Hepatocyte (in vitro differentiated cells): ENCODE measurements around the gene CRMP1. TPM values are rescaled to one million over a fixed set of nuclear protein-coding genes. Genes with fewer than 3 reads are reported as not detected.

ENCODE experiments used
- DNase-seq: peaks from one replicate; pipeline ENCODE4 v3.0.0-alpha.2; 2016; ENCODE audit warnings: low spot score
- H2AFZ ChIP-seq: fragments of 200-600 bp; sonication (generic); 2 replicates; pipeline ENCODE4 v1.6.0; 2016; ENCODE audit warnings: antibody characterized with exemption, mild to moderate bottlenecking
- H3K27ac ChIP-seq: fragments of 200-600 bp; sonication (generic); 2 replicates; pipeline ENCODE4 v1.5.1; 2016; ENCODE audit warnings: mild to moderate bottlenecking
- H3K27me3 ChIP-seq: fragments of 200-600 bp; sonication (generic); 2 replicates; pipeline ENCODE4 v1.6.1; 2016
- H3K36me3 ChIP-seq: fragments of 200-600 bp; sonication (generic); replicated peaks from 2 replicates; pipeline ENCODE4 v1.5.1; 2016; ENCODE audit warnings: low read depth; ENCODE audit not compliant: insufficient read depth
- H3K4me1 ChIP-seq: fragments of 200-600 bp; sonication (generic); 2 replicates; pipeline ENCODE4 v1.5.1; 2016; ENCODE audit warnings: mild to moderate bottlenecking, moderate library complexity; ENCODE audit not compliant: insufficient read depth
- H3K4me2 ChIP-seq: fragments of 200-600 bp; sonication (generic); 2 replicates; pipeline ENCODE4 v1.6.0; 2016
- H3K4me3 ChIP-seq: fragments of 200-600 bp; sonication (generic); 2 replicates; pipeline ENCODE4 v1.5.1; 2016; ENCODE audit warnings: mild to moderate bottlenecking
- H3K79me2 ChIP-seq: fragments of 200-600 bp; sonication (generic); 2 replicates; pipeline ENCODE4 v1.6.0; 2017; ENCODE audit warnings: mild to moderate bottlenecking
- H3K9me2 ChIP-seq: fragments of 200-600 bp; sonication (generic); replicated peaks from 2 replicates; pipeline ENCODE4 v1.6.0; 2017; ENCODE audit warnings: mild to moderate bottlenecking; ENCODE audit not compliant: insufficient read depth
- H3K9me3 ChIP-seq: fragments of 200-600 bp; sonication (generic); 2 replicates; pipeline ENCODE4 v1.5.1; 2016; ENCODE audit warnings: low read depth, mild to moderate bottlenecking
- H4K20me1 ChIP-seq: fragments of 200-600 bp; sonication (generic); 2 replicates; pipeline ENCODE4 v1.6.0; 2016; ENCODE audit warnings: mild to moderate bottlenecking; ENCODE audit not compliant: insufficient read depth, poor library complexity, severe bottlenecking
- CTCF ChIP-seq: fragments of 200-600 bp; sonication (generic); IDR thresholded peaks from 2 replicates; pipeline ENCODE4 v1.5.1; 2016; ENCODE audit warnings: antibody characterized with exemption, mild to moderate bottlenecking; ENCODE audit not compliant: poor library complexity
- EZH2 ChIP-seq: fragments of 200-600 bp; sonication (generic); IDR thresholded peaks from 2 replicates; pipeline ENCODE4 v1.6.1; 2016; ENCODE audit warnings: antibody characterized with exemption, mild to moderate bottlenecking, borderline replicate concordance
- EZH2phosphoT487 ChIP-seq: fragments of 200-600 bp; sonication (generic); IDR thresholded peaks from one replicate; pipeline ENCODE4 v1.6.1; 2018; ENCODE audit warnings: antibody characterized with exemption, mild to moderate bottlenecking, low read depth, moderate library complexity; ENCODE audit not compliant: unreplicated experiment, severe bottlenecking
- WGBS: methylation state at CpG from one replicate; pipeline ENCODE4 v1.1.6; 2016; ENCODE audit warnings: low lambda C conversion rate; ENCODE audit errors: missing lambda C conversion rate; 5-methylcytosine and 5-hydroxymethylcytosine counted together
- polyA plus RNA-seq: library from polyadenylated mRNA; unstranded; fragments of >200 nt; fragmentation: Nextera tagmentation; extraction: Ambion mirVana; gene quantifications from 2 replicates; pipeline ENCODE4 v1.2.1, GENCODE V29; 2016
- total RNA-seq: library from RNA; depleted of rRNA; stranded (reverse); fragments of >200 nt; gene quantifications from 2 replicates; pipeline ENCODE4 v1.2.3, GENCODE V29; 2014

The CRMP1 gene
- total and polyA plus RNA-seq, 2 experiments from 2014 or later = 12.5 to 12.9 TPM

- Histone ChIP-seq H3K4me1 (no peaks in the 10 kb centered on the region), H3K9me3 (no peaks in the 10 kb centered on the region), H3K27me3 (no peaks in the 10 kb centered on the region), H3K9me2 (no peaks in the 10 kb centered on the region), H2AFZ (no peak overlapping the region), H3K27ac (no peak overlapping the region), H3K4me3 (no peak overlapping the region), H3K36me3 (no peaks in the 10 kb centered on the region), H3K79me2 (no peaks in the 10 kb centered on the region), H3K4me2 (no peak overlapping the region), H4K20me1 (no peaks in the 10 kb centered on the region)
- WGBS = 93% methylated on average over 5 of the region's 5 CpGs
- TF ChIP-seq EZH2 = no peak
- DNase-seq = no peak
These were observed 66.3 kb downstream of the CRMP1 start for GRCh38 chr4:5826437-5827107.

GRCh38 chr4:5825321-5826041 lies 67.4 kb downstream of the CRMP1 start:
- Histone ChIP-seq H3K27ac (no peak overlapping the region), H3K9me2 (no peaks in the 10 kb centered on the region), H4K20me1 (no peaks in the 10 kb centered on the region), H3K36me3 (no peaks in the 10 kb centered on the region), H2AFZ (no peak overlapping the region), H3K27me3 (no peaks in the 10 kb centered on the region), H3K9me3 (no peaks in the 10 kb centered on the region), H3K4me3 (no peak overlapping the region), H3K79me2 (no peaks in the 10 kb centered on the region), H3K4me1 (no peaks in the 10 kb centered on the region), H3K4me2 (no peak overlapping the region)
- DNase-seq = no peak
- 94% methylated on average over 19 of the region's 19 CpGs for WGBS
- TF ChIP-seq EZH2phosphoT487 (no peak), EZH2 (no peak), CTCF (no peak)

GRCh38 chr4:5824635-5825034 lies 68.3 kb downstream of the CRMP1 start:
- DNase-seq = peak; percentile 29
- no peaks in the 10 kb centered on the region for H3K9me2 ChIP-seq
- 66% methylated on average over 6 of the region's 6 CpGs for WGBS

More at GRCh38 chr4:5824635-5825034, 68.3 kb downstream of the CRMP1 start:
- Histone ChIP-seq H3K79me2 (no peaks in the 10 kb centered on the region), H3K9me3 (no peaks in the 10 kb centered on the region), H3K27ac (no peak overlapping the region), H4K20me1 (no peaks in the 10 kb centered on the region), H3K4me2 (no peak overlapping the region), H3K4me3 (no peak overlapping the region), H3K27me3 (no peaks in the 10 kb centered on the region), H3K4me1 (no peaks in the 10 kb centered on the region), H2AFZ (no peak overlapping the region), H3K36me3 (no peaks in the 10 kb centered on the region)
- TF ChIP-seq CTCF (peak; percentile 50), EZH2 (no peak)
